T-cell (primary cell): ENCODE data around the gene PCGF5. TPM values are rescaled to one million over a fixed set of nuclear protein-coding genes. Genes with fewer than 3 reads are reported as not detected.
"Not testable (repeated sequence)": the region's sequence is repeated elsewhere in the genome, so short reads cannot be mapped to it uniquely, and the experiment has no call there.

Source experiments
- ATAC-seq, 4 experiments: fragments of 200-7000 bp in 3 of 4; fragments of 150-1000 bp in 1 of 4; cut with Tn5 transposase; replicated peaks in 1 of 4; 1 replicate in 3 of 4; 2 replicates in 1 of 4; pipeline ENCODE4 v1.10.0; 2021; ENCODE audit warnings: moderate library complexity in 3 of 4, mild to moderate bottlenecking in 2 of 4, moderate number of reproducible peaks in 1 of 4
- CTCF ChIA-PET, 2 donors: fragments of 300-600 bp; sonication (Branson Sonifier 250); formaldehyde crosslinking; loops; one replicate each; lab custom pipeline; 2022; ENCODE audit warnings: antibody characterized with exemption in 2 of 2; lab: Charles Lee
- POLR2A ChIA-PET, 2 donors: fragments of 300-600 bp; sonication (Branson Sonifier 250); formaldehyde crosslinking; loops; one replicate each; lab custom pipeline; 2022; ENCODE audit warnings: antibody characterized with exemption in 2 of 2; lab: Charles Lee
- DNase-seq, 35 experiments: peaks; one replicate each; pipeline versions ENCODE4 v3.0.0 to v3.0.0-alpha.2; 2013 to 2023
- H3K27ac ChIP-seq: one replicate; pipeline ENCODE4 v1.5.1; 2013; ENCODE audit warnings: low read length
- H3K27me3 ChIP-seq, 2 experiments: replicated peaks in 1 of 2; 1 replicate in 1 of 2; 2 replicates in 1 of 2; pipeline versions ENCODE4 v1.6.1 to v1.7.0; 2013; ENCODE audit warnings: low read length in 1 of 2, mixed read lengths in 1 of 2; ENCODE audit not compliant: control insufficient read depth in 2 of 2, insufficient read depth in 2 of 2; ENCODE audit errors: extremely low read depth in 1 of 2
- H3K36me3 ChIP-seq, 2 donors: 1 replicate in 1 of 2; 2 replicates in 1 of 2; pipeline versions ENCODE4 v1.6.1 to v1.7.0; 2013; ENCODE audit warnings: low read length in 1 of 2; ENCODE audit not compliant: control insufficient read depth in 2 of 2, insufficient read depth in 1 of 2; ENCODE audit errors: extremely low read depth in 1 of 2
- H3K4me1 ChIP-seq, 2 experiments: 1 replicate in 1 of 2; 2 replicates in 1 of 2; pipeline versions ENCODE4 v1.6.1 to v1.7.0; 2013; ENCODE audit warnings: low read length in 2 of 2, mixed read lengths in 1 of 2; ENCODE audit not compliant: insufficient read depth in 2 of 2, control insufficient read depth in 1 of 2; ENCODE audit errors: extremely low read depth in 1 of 2
- H3K4me3 ChIP-seq, 2 donors: 1 replicate in 1 of 2; 2 replicates in 1 of 2; pipeline versions ENCODE4 v1.5.1 to v1.7.0; 2013; ENCODE audit warnings: mild to moderate bottlenecking in 2 of 2, low read length in 1 of 2, moderate library complexity in 1 of 2; ENCODE audit not compliant: control insufficient read depth in 1 of 2; ENCODE audit errors: extremely low read depth in 1 of 2
- H3K9me3 ChIP-seq: 2 replicates; pipeline ENCODE4 v1.7.0; 2013
- H3K27ac Mint-ChIP-seq, 2 donors: one replicate each; pipeline ENCODE4 v1.8.0; 2020 to 2021; ENCODE audit warnings: mild to moderate bottlenecking in 2 of 2, mixed read lengths in 2 of 2
- H3K27me3 Mint-ChIP-seq, 2 donors: one replicate each; pipeline ENCODE4 v1.8.0; 2021 to 2022; ENCODE audit warnings: mixed read lengths in 2 of 2
- H3K36me3 Mint-ChIP-seq: one replicate; pipeline ENCODE4 v1.8.0; 2021; ENCODE audit warnings: mixed read lengths
- H3K4me1 Mint-ChIP-seq, 3 donors: one replicate each; pipeline ENCODE4 v1.8.0; 2020 to 2022; ENCODE audit warnings: mixed read lengths in 3 of 3, mild to moderate bottlenecking in 1 of 3
- H3K4me3 Mint-ChIP-seq, 3 donors: one replicate each; pipeline ENCODE4 v1.8.0; 2020 to 2022; ENCODE audit warnings: mild to moderate bottlenecking in 3 of 3, mixed read lengths in 3 of 3, moderate library complexity in 3 of 3
- H3K9me3 Mint-ChIP-seq, 3 donors: one replicate each; pipeline ENCODE4 v1.8.0; 2020 to 2022; ENCODE audit warnings: mixed read lengths in 3 of 3
- WGBS: methylation state at CpG from one replicate; pipeline ENCODE4 v1.1.5; 2013; ENCODE audit warnings: missing lambda C conversion rate; ENCODE audit not compliant: insufficient coverage; 5-methylcytosine and 5-hydroxymethylcytosine counted together
- total RNA-seq, 35 experiments: library from RNA in 6 of 35; stranded (reverse) in 6 of 35; fragments of 120-200 nt in 1 of 35; gene quantifications; one replicate each; pipeline versions ENCODE4 v1.2.1 to v1.2.4 and lab custom pipeline; 2013 to 2026

PCGF5 gene
- total RNA-seq, 5 donors from 2014 or later (not counting 1 experiment from before 2014, with no cell fraction given) = 48.9 to 73.1 (median 59.4) TPM

- H3K4me1 ChIP-seq = peaks cover 4 to 16% of the 10 kb centered on the region in 2 experiments
- Mint-ChIP-seq H3K36me3 (peaks cover 27% of the 10 kb centered on the region), H3K4me1 (peaks cover 75 to 90% (median 85%) of the 10 kb centered on the region in 3 donors)
- POLR2A ChIA-PET, H3K4me3 ChIP-seq, ATAC-seq, H3K36me3 ChIP-seq, H3K9me3 ChIP-seq, H3K4me3 Mint-ChIP-seq, H3K9me3 Mint-ChIP-seq, H3K27ac ChIP-seq, DNase-seq, CTCF ChIA-PET, H3K27me3 ChIP-seq, H3K27me3 Mint-ChIP-seq, H3K27ac Mint-ChIP-seq: not testable (repeated sequence)
- WGBS = 86% methylated on average over 11 of the region's 11 CpGs
These were observed 32.5 kb upstream of the PCGF5 start for GRCh38 chr10:91188010-91188409.

GRCh38 chr10:91188889-91189288 is 31.6 kb upstream of the PCGF5 start:
- Histone ChIP-seq H3K27ac (no peak overlapping the region), H3K4me1 (peaks cover 4 to 16% of the 10 kb centered on the region in 2 experiments), H3K36me3 (peaks cover 0 to 3% of the 10 kb centered on the region in 2 donors), H3K4me3 (no peak overlapping the region), H3K9me3 (no peaks in the 10 kb centered on the region), H3K27me3 (no peaks in the 10 kb centered on the region)
- Mint-ChIP-seq H3K27ac (peak overlapping the region in 1 of 2 donors; percentile 65), H3K4me3 (no peak overlapping the region), H3K4me1 (peaks cover 73 to 91% (median 83%) of the 10 kb centered on the region in 3 donors), H3K27me3 (no peaks in the 10 kb centered on the region), H3K9me3 (peaks cover 0 to 4% (median 2%) of the 10 kb centered on the region in 3 donors), H3K36me3 (peaks cover 23% of the 10 kb centered on the region)
- ATAC-seq (no peak), DNase-seq (no peak)
- ChIA-PET CTCF (interaction anchor here in 1 of 2 donors (0.6 kb wide), 1 partner anchor 53 kb away, joined by 3 read pairs; no protein-coding TSS in a partner anchor), POLR2A (no interaction called here)

GRCh38 chr10:91190388-91190870 is 30.0 kb upstream of the PCGF5 start:
- Mint-ChIP-seq H3K9me3 (peaks cover 0 to 5% (median 2%) of the 10 kb centered on the region in 3 donors), H3K4me3 (no peak overlapping the region), H3K27me3 (no peaks in the 10 kb centered on the region), H3K4me1 (peaks cover 73 to 87% (median 80%) of the 10 kb centered on the region in 3 donors), H3K27ac (peak overlapping the region; percentile 66 to 75), H3K36me3 (peaks cover 20% of the 10 kb centered on the region)
- ChIA-PET CTCF (no interaction called here), POLR2A (interaction anchor here in 1 of 2 donors (0.9 kb wide), 1 partner anchor 9 kb away, joined by 3 read pairs; no protein-coding TSS in a partner anchor)
- Histone ChIP-seq H3K4me1 (peaks cover 4 to 11% of the 10 kb centered on the region in 2 experiments), H3K4me3 (no peak overlapping the region), H3K9me3 (no peaks in the 10 kb centered on the region), H3K36me3 (peaks cover 0 to 3% of the 10 kb centered on the region in 2 donors), H3K27me3 (no peaks in the 10 kb centered on the region), H3K27ac (no peak overlapping the region)
- no peak for ATAC-seq
- no peak for DNase-seq
- WGBS = no CpG with 5 or more reads among the region's 1 CpG

- Histone ChIP-seq H3K9me3 (no peaks in the 10 kb centered on the region), H3K27ac (no peak overlapping the region), H3K36me3 (no peaks in the 10 kb centered on the region), H3K4me3 (no peak overlapping the region), H3K4me1 (peaks cover 4 to 7% of the 10 kb centered on the region in 2 experiments), H3K27me3 (no peaks in the 10 kb centered on the region)
- ATAC-seq (peak in 1 of 4 experiments; percentile 38), DNase-seq (no peak)
- ChIA-PET CTCF (interaction anchor here in 1 of 2 donors (0.5 to 0.6 kb wide), 2 partner anchors 60 to 666 kb away, joined by 3 to 4 read pairs; no protein-coding TSS in a partner anchor), POLR2A (interaction anchor here in 1 of 2 donors (0.9 kb wide), 1 partner anchor 10 kb away, joined by 3 read pairs; no protein-coding TSS in a partner anchor)
- peaks cover 70 to 84% (median 76%) of the 10 kb centered on the region in 3 donors for H3K4me1 Mint-ChIP-seq
- H3K27me3 Mint-ChIP-seq = no peaks in the 10 kb centered on the region
- peaks cover 0 to 5% (median 2%) of the 10 kb centered on the region in 3 donors for H3K9me3 Mint-ChIP-seq
- peaks cover 15% of the 10 kb centered on the region for H3K36me3 Mint-ChIP-seq
- peak overlapping the region; percentile 66 to 75 for H3K27ac Mint-ChIP-seq
- no CpG with 5 or more reads among the region's 2 CpGs for WGBS
- no peak overlapping the region for H3K4me3 Mint-ChIP-seq
These were observed 29.4 kb upstream of the PCGF5 start for GRCh38 chr10:91190876-91191583.

- Mint-ChIP-seq H3K4me1 (peaks cover 72 to 85% (median 78%) of the 10 kb centered on the region in 3 donors), H3K4me3 (no peak overlapping the region), H3K36me3 (peaks cover 13% of the 10 kb centered on the region), H3K27ac (peak overlapping the region in 1 of 2 donors; percentile 3), H3K27me3 (no peaks in the 10 kb centered on the region), H3K9me3 (peaks cover 0 to 5% (median 2%) of the 10 kb centered on the region in 3 donors)
- Histone ChIP-seq H3K36me3 (no peaks in the 10 kb centered on the region), H3K9me3 (no peaks in the 10 kb centered on the region), H3K4me3 (no peak overlapping the region), H3K4me1 (peaks cover 4 to 6% of the 10 kb centered on the region in 2 experiments), H3K27ac (no peak overlapping the region), H3K27me3 (no peaks in the 10 kb centered on the region)
- DNase-seq (no peak), ATAC-seq (no peak)
- CTCF ChIA-PET = interaction anchor here in 1 of 2 donors (0.5 to 0.6 kb wide), 2 partner anchors 59 to 666 kb away, joined by 3 to 4 read pairs; no protein-coding TSS in a partner anchor
- POLR2A ChIA-PET = no interaction called here
These were observed 28.9 kb upstream of the PCGF5 start for GRCh38 chr10:91191584-91191919.

- peak overlapping the region; percentile 4 for H3K27ac ChIP-seq
- ChIA-PET POLR2A (interaction anchor here in 1 of 2 donors (0.5 to 0.7 kb wide), 3 partner anchors 27 to 54 kb away, joined by 3 read pairs; no protein-coding TSS in a partner anchor), CTCF (interaction anchor here in 1 of 2 donors (0.5 kb wide), 1 partner anchor 57 kb away, joined by 3 read pairs; no protein-coding TSS in a partner anchor)
- H3K4me1 ChIP-seq = peaks cover 7 to 20% of the 10 kb centered on the region in 2 experiments
- DNase-seq (no peak), ATAC-seq (peak in 2 of 4 experiments; percentile 51 to 64)
- no peaks in the 10 kb centered on the region for H3K9me3 ChIP-seq
- Mint-ChIP-seq H3K4me3 (no peak overlapping the region), H3K36me3 (peaks cover 21% of the 10 kb centered on the region), H3K27ac (peak overlapping the region; percentile 78 to 87), H3K27me3 (no peaks in the 10 kb centered on the region), H3K4me1 (peaks cover 84 to 90% (median 85%) of the 10 kb centered on the region in 3 donors), H3K9me3 (peaks cover 0 to 5% (median 2%) of the 10 kb centered on the region in 3 donors)
- no peaks in the 10 kb centered on the region for H3K36me3 ChIP-seq
- H3K27me3 ChIP-seq = no peaks in the 10 kb centered on the region
- 78% methylated on average over 1 of the region's 2 CpGs for WGBS
- H3K4me3 ChIP-seq = no peak overlapping the region
These were observed 25.8 kb upstream of the PCGF5 start for GRCh38 chr10:91194497-91195179.
